Activated CD4-positive, alpha-beta memory T cell treated with anti-CD3 and anti-CD28 coated beads for 36 hours (primary cell): ENCODE data around the gene TSPAN14. TPM values are rescaled to one million over a fixed set of nuclear protein-coding genes. Genes with fewer than 3 reads are reported as not detected.

ENCODE experiments used
- CTCF ChIA-PET: fragments of 350-600 bp; sonication (Branson Sonifier 250); formaldehyde crosslinking; loops from one replicate; lab custom pipeline; 2021; ENCODE audit warnings: antibody characterized with exemption, inconsistent platforms; lab: Charles Lee
- POLR2A ChIA-PET: fragments of 350-600 bp; sonication (Branson Sonifier 250); formaldehyde crosslinking; loops from one replicate; lab custom pipeline; 2021; ENCODE audit warnings: antibody characterized with exemption; lab: Charles Lee
- DNase-seq: peaks from one replicate; pipeline ENCODE4 v3.0.0-alpha.2; 2020
- H3K27ac Mint-ChIP-seq: one replicate; pipeline ENCODE4 v1.8.0; 2021; ENCODE audit warnings: mixed read lengths
- H3K27me3 Mint-ChIP-seq: one replicate; pipeline ENCODE4 v1.8.0; 2021; ENCODE audit warnings: mixed read lengths
- H3K36me3 Mint-ChIP-seq: one replicate; pipeline ENCODE4 v1.8.0; 2021; ENCODE audit warnings: mixed read lengths
- H3K4me1 Mint-ChIP-seq: one replicate; pipeline ENCODE4 v1.8.0; 2021; ENCODE audit warnings: low read depth, mixed read lengths
- H3K4me3 Mint-ChIP-seq: one replicate; pipeline ENCODE4 v1.8.0; 2021; ENCODE audit warnings: mild to moderate bottlenecking, mixed read lengths
- H3K9me3 Mint-ChIP-seq: one replicate; pipeline ENCODE4 v1.8.0; 2021; ENCODE audit warnings: mixed read lengths
- intact Hi-C: fragments of 100-400 bp; cut with micrococcal nuclease; formaldehyde crosslinking; loops from one replicate; pipeline ENCODE4 v1.15.1; 2023
- total RNA-seq, 2 experiments: library from RNA; stranded (reverse); gene quantifications; one replicate each; pipeline ENCODE4 v1.2.3, GENCODE V29; 2021

TSPAN14 gene
- total RNA-seq, 2 experiments from 2014 or later: 48.9 to 51.8 TPM

GRCh38 chr10:80567292-80567691 is 113.2 kb downstream of the TSPAN14 start:
- Mint-ChIP-seq H3K27ac (no peak overlapping the region), H3K9me3 (no peaks in the 10 kb centered on the region), H3K4me3 (no peak overlapping the region), H3K4me1 (no peaks in the 10 kb centered on the region), H3K36me3 (no peaks in the 10 kb centered on the region), H3K27me3 (peaks cover 5% of the 10 kb centered on the region)
- POLR2A ChIA-PET: no interaction called here
- intact Hi-C loops: no loop called here
- CTCF ChIA-PET: no interaction called here
- no peak for DNase-seq

- Mint-ChIP-seq H3K36me3 (no peaks in the 10 kb centered on the region), H3K27me3 (peaks cover 5% of the 10 kb centered on the region), H3K27ac (no peak overlapping the region), H3K4me1 (no peaks in the 10 kb centered on the region), H3K4me3 (no peak overlapping the region), H3K9me3 (no peaks in the 10 kb centered on the region)
- intact Hi-C loops: no loop called here
- CTCF ChIA-PET: interaction anchor here (0.7 to 1.6 kb wide), 3 partner anchors 30 to 137 kb away, joined by 3 to 5 read pairs (median 5); no protein-coding TSS in a partner anchor
- POLR2A ChIA-PET: no interaction called here
- DNase-seq: no peak
These were observed 115.2 kb downstream of the TSPAN14 start for GRCh38 chr10:80569131-80569895.

GRCh38 chr10:80571352-80571751 is 117.2 kb downstream of the TSPAN14 start:
- DNase-seq: no peak
- Mint-ChIP-seq H3K27me3 (peaks cover 3% of the 10 kb centered on the region), H3K4me3 (no peak overlapping the region), H3K4me1 (no peaks in the 10 kb centered on the region), H3K9me3 (no peaks in the 10 kb centered on the region), H3K36me3 (no peaks in the 10 kb centered on the region), H3K27ac (no peak overlapping the region)
- intact Hi-C loops: no loop called here
- ChIA-PET POLR2A (no interaction called here), CTCF (no interaction called here)

GRCh38 chr10:80579181-80579763 is 125.2 kb downstream of the TSPAN14 start:
- Mint-ChIP-seq H3K9me3 (no peaks in the 10 kb centered on the region), H3K27me3 (peaks cover 2% of the 10 kb centered on the region), H3K4me1 (no peaks in the 10 kb centered on the region), H3K4me3 (no peak overlapping the region), H3K27ac (no peak overlapping the region), H3K36me3 (no peaks in the 10 kb centered on the region)
- ChIA-PET CTCF (interaction anchor here (0.9 kb wide), 1 partner anchor 19 kb away, joined by 3 read pairs; no protein-coding TSS in a partner anchor), POLR2A (no interaction called here)
- intact Hi-C loops: no loop called here
- DNase-seq: no peak

GRCh38 chr10:80579849-80580637 is 125.9 kb downstream of the TSPAN14 start:
- CTCF ChIA-PET: no interaction called here
- no peak overlapping the region for H3K4me3 Mint-ChIP-seq
- no peaks in the 10 kb centered on the region for H3K36me3 Mint-ChIP-seq

GRCh38 chr10:80580638-80581468 is 126.7 kb downstream of the TSPAN14 start:
- Mint-ChIP-seq H3K27ac (no peak overlapping the region), H3K4me3 (no peak overlapping the region), H3K27me3 (peaks cover 2% of the 10 kb centered on the region), H3K36me3 (no peaks in the 10 kb centered on the region), H3K4me1 (no peaks in the 10 kb centered on the region), H3K9me3 (no peaks in the 10 kb centered on the region)
- CTCF ChIA-PET: interaction anchor here (0.6 kb wide), 1 partner anchor 15 kb away, joined by 5 read pairs; no protein-coding TSS in a partner anchor
- intact Hi-C loops: no loop called here
- no peak for DNase-seq
- POLR2A ChIA-PET: no interaction called here

More at GRCh38 chr10:80579849-80580637, 125.9 kb downstream of the TSPAN14 start:
- peaks cover 2% of the 10 kb centered on the region for H3K27me3 Mint-ChIP-seq
- no peak overlapping the region for H3K27ac Mint-ChIP-seq
- POLR2A ChIA-PET: no interaction called here
- no peak for DNase-seq
- no peaks in the 10 kb centered on the region for H3K4me1 Mint-ChIP-seq
- H3K9me3 Mint-ChIP-seq: no peaks in the 10 kb centered on the region
- intact Hi-C loops: no loop called here

GRCh38 chr10:80581469-80581835 is 127.3 kb downstream of the TSPAN14 start:
- CTCF ChIA-PET: interaction anchor here (0.6 kb wide), 1 partner anchor 15 kb away, joined by 5 read pairs; no protein-coding TSS in a partner anchor
- POLR2A ChIA-PET: no interaction called here
- intact Hi-C loops: no loop called here
- Mint-ChIP-seq H3K4me1 (no peaks in the 10 kb centered on the region), H3K27ac (no peak overlapping the region), H3K27me3 (peaks cover 2% of the 10 kb centered on the region), H3K4me3 (no peak overlapping the region), H3K9me3 (no peaks in the 10 kb centered on the region), H3K36me3 (no peaks in the 10 kb centered on the region)
- DNase-seq: no peak

- no peak overlapping the region for H3K27ac Mint-ChIP-seq
- H3K4me3 Mint-ChIP-seq: no peak overlapping the region
- intact Hi-C loops: no loop called here
- no peak for DNase-seq
- H3K9me3 Mint-ChIP-seq: no peaks in the 10 kb centered on the region
- CTCF ChIA-PET: no interaction called here
- POLR2A ChIA-PET: no interaction called here
- no peaks in the 10 kb centered on the region for H3K36me3 Mint-ChIP-seq
- H3K27me3 Mint-ChIP-seq: peaks cover 2% of the 10 kb centered on the region
- no peaks in the 10 kb centered on the region for H3K4me1 Mint-ChIP-seq
These were observed 128.3 kb downstream of the TSPAN14 start for GRCh38 chr10:80582286-80582960.

Other genes with a start within 250 kb of the TSPAN14 start
- 100 to 1,000 TPM; 237 to 242 TPM for gene ANXA11, start 248.8 kb upstream of the TSPAN14 start, total RNA-seq
- not detected for gene MAT1A, start 164.7 kb upstream of the TSPAN14 start, total RNA-seq
- not detected for gene DYDC1, start 97.6 kb upstream of the TSPAN14 start, total RNA-seq
- gene DYDC2, start 97.5 kb upstream of the TSPAN14 start, total RNA-seq: not detected
- 10 to 100 TPM in 1 of 2 experiments, 1 to 10 TPM in 1; 9.5 to 10.1 TPM for gene PRXL2A, start 45.8 kb upstream of the TSPAN14 start, total RNA-seq
- gene SH2D4B, start 83.6 kb downstream of the TSPAN14 start, total RNA-seq: under 1 TPM in 1 of 2 experiments, not detected in 1; 0.12 TPM